Measurements from ENCODE around the gene TSC1.

Gene TSC1

GRCh38 chr9:132939169-132939568 is 5.2 kb downstream of the TSC1 start:
- no peak for DNase-seq (ENCODE audit: low read depth in 1 of 2, low spot score in 1 of 2)

- no peak for DNase-seq (ENCODE audit: low read depth in 1 of 2, low spot score in 1 of 2)
These were observed 6.9 kb downstream of the TSC1 start for GRCh38 chr9:132937463-132937901.

GRCh38 chr9:132935026-132935425 is 9.4 kb downstream of the TSC1 start:
- no peak for DNase-seq (ENCODE audit: low read depth in 1 of 2, low spot score in 1 of 2)

GRCh38 chr9:132931178-132931735 is 13.2 kb downstream of the TSC1 start:
- DNase-seq (ENCODE audit: low read depth in 1 of 2, low spot score in 1 of 2) = no peak

- DNase-seq (ENCODE audit: low read depth in 1 of 2, low spot score in 1 of 2) = no peak
These were observed 16.7 kb downstream of the TSC1 start for GRCh38 chr9:132927704-132928103.

GRCh38 chr9:132923346-132923902 is 21.0 kb downstream of the TSC1 start:
- DNase-seq (ENCODE audit: low read depth in 1 of 2, low spot score in 1 of 2) = no peak

GRCh38 chr9:132919614-132920268 is 24.7 kb downstream of the TSC1 start:
- DNase-seq (ENCODE audit: low read depth in 1 of 2, low spot score in 1 of 2) = no peak

GRCh38 chr9:132914924-132915323 is 29.5 kb downstream of the TSC1 start:
- no peak for DNase-seq (ENCODE audit: low read depth in 1 of 2, low spot score in 1 of 2)

GRCh38 chr9:132912131-132912530 is 32.3 kb downstream of the TSC1 start:
- no peak for DNase-seq (ENCODE audit: low read depth in 1 of 2, low spot score in 1 of 2)

- no peak for DNase-seq (ENCODE audit: low read depth in 1 of 2, low spot score in 1 of 2)
These were observed 34.0 kb downstream of the TSC1 start for GRCh38 chr9:132910376-132910775.

GRCh38 chr9:132909311-132909710 is 35.1 kb downstream of the TSC1 start:
- no peak for DNase-seq (ENCODE audit: low read depth in 1 of 2, low spot score in 1 of 2)

- DNase-seq (ENCODE audit: low read depth in 1 of 2, low spot score in 1 of 2) = no peak
These were observed 35.8 kb downstream of the TSC1 start for GRCh38 chr9:132908635-132909034.

GRCh38 chr9:132905726-132906125 is 38.7 kb downstream of the TSC1 start:
- no peak for DNase-seq (ENCODE audit: low read depth in 1 of 2, low spot score in 1 of 2)

GRCh38 chr9:132903574-132904492 is 40.6 kb downstream of the TSC1 start:
- DNase-seq (ENCODE audit: low read depth in 1 of 2, low spot score in 1 of 2) = no peak

GRCh38 chr9:132901858-132902831 is 42.3 kb downstream of the TSC1 start:
- DNase-seq (ENCODE audit: low read depth in 1 of 2, low spot score in 1 of 2) = peak; percentile 59 to 66

GRCh38 chr9:132898051-132898450 is 46.4 kb downstream of the TSC1 start:
- no peak for DNase-seq (ENCODE audit: low read depth in 1 of 2, low spot score in 1 of 2)

GRCh38 chr9:132896906-132897305 is 47.5 kb downstream of the TSC1 start:
- no peak for DNase-seq (ENCODE audit: low read depth in 1 of 2, low spot score in 1 of 2)

- no peak for DNase-seq (ENCODE audit: low read depth in 1 of 2, low spot score in 1 of 2)
These were observed 48.2 kb downstream of the TSC1 start for GRCh38 chr9:132896264-132896663.

GRCh38 chr9:132894862-132895835 is 49.3 kb downstream of the TSC1 start:
- no peak for DNase-seq (ENCODE audit: low read depth in 1 of 2, low spot score in 1 of 2)
